ENCODE measurements around the gene DSTYK.

DSTYK gene

GRCh38 chr1:205247130-205247921 is 35.8 kb upstream of the DSTYK start:
- no peak overlapping the region for H2BK5ac ChIP-seq (ENCODE audit: low read depth, low read length, poor library complexity, severe bottlenecking)
- H3K4me3 ChIP-seq (ENCODE audit: insufficient read depth in 1 of 2, low read depth in 1 of 2, low read length in 2 of 2), result no peak overlapping the region
- no peaks in the 10 kb centered on the region for H3K9me3 ChIP-seq (ENCODE audit: control insufficient read depth, low read length)
- peak overlapping the region in 1 of 2 experiments; percentile 31 for H2BK12ac ChIP-seq (ENCODE audit: low read length in 2 of 2)
- H2BK15ac ChIP-seq (ENCODE audit: low read depth, poor library complexity, severe bottlenecking), result peak overlapping the region; percentile 49
- no peak overlapping the region for H3K18ac ChIP-seq (ENCODE audit: low read depth in 1 of 2, low read length in 2 of 2)
- no peaks in the 10 kb centered on the region for H3K27me3 ChIP-seq (ENCODE audit: control insufficient read depth in 1 of 2, insufficient read depth in 1 of 2, low read length in 2 of 2)
- H3K4me1 ChIP-seq (ENCODE audit: control insufficient read depth, insufficient read depth, low read depth, low read length), result peaks cover 11% of the 10 kb centered on the region
- H3K4me2 ChIP-seq (ENCODE audit: low read length, poor library complexity, severe bottlenecking), result no peak overlapping the region
- H3K23ac ChIP-seq (ENCODE audit: low read length in 2 of 2), result no peak overlapping the region
- no peaks in the 10 kb centered on the region for H3K36me3 ChIP-seq (ENCODE audit: control insufficient read depth in 1 of 2, insufficient read depth in 2 of 2, low read depth in 1 of 2, low read length in 2 of 2)
- H2AK5ac ChIP-seq (ENCODE audit: low read length, severe bottlenecking), result no peak overlapping the region
- H2AFZ ChIP-seq (ENCODE audit: low read depth, low read length), result no peak overlapping the region
- peak; percentile 37 for DNase-seq
- H3K4ac ChIP-seq (ENCODE audit: low read depth in 1 of 2, low read length in 2 of 2), result no peak overlapping the region
- H3K9ac ChIP-seq (ENCODE audit: low read length), result no peak overlapping the region
- H3K79me1 ChIP-seq (replicated peaks; ENCODE audit: low read length, poor library complexity, severe bottlenecking), result peaks cover 4% of the 10 kb centered on the region
- no peak overlapping the region for H3K14ac ChIP-seq (ENCODE audit: low read length in 2 of 2)
- peak overlapping the region; percentile 8 for H4K8ac ChIP-seq (ENCODE audit: low read length)
- WGBS, result 74% methylated on average over 9 of the region's 9 CpGs
- peak overlapping the region; percentile 35 for H2BK120ac ChIP-seq (ENCODE audit: low read depth, low read length)
- H3K27ac ChIP-seq (ENCODE audit: low read length, poor library complexity, severe bottlenecking), result no peak overlapping the region
- no peak overlapping the region for H4K91ac ChIP-seq (ENCODE audit: low read length)

DNA sequence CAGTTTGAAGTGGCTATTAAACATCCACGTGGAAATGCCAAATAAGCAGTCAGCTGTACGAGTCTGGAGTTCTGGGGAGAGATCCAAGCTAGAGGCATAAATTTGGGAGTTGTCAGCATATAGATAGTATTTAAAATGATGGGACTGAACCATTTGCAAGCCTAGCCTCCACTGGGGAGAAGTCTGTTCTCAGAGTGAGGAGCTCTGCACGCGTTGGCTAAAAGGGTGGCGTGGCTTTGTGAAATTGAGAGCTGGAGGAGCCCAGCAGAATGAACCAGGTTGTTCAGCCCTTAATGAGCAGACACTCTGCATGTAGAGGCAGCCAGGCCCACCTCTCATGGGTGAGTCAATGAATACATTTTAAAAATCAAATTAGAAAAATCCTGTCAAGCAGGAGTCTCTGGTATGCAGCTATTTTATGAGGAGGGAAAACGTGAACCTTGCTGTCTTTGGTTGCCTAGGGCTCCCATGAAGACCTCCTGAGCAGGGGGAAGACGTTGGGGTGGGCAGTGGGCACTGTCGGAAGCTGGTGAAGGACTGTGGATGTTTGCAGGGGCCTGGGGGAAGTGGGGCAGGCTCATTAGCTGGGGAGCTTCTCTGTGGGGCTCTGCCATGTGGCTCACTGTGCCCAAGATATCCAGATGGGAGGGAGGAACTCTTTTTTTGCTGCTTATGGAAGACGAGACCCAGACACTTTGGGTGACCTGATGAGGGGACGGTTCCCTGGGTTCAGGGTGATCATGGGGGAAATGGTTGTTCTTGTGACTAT is 35.0 kb upstream of the DSTYK start:
- 90% methylated on average over 10 of the region's 10 CpGs for WGBS
- Histone ChIP-seq H2BK5ac (ENCODE audit: low read depth, low read length, poor library complexity, severe bottlenecking) (no peak overlapping the region), H3K14ac (ENCODE audit: low read length in 2 of 2) (no peak overlapping the region), H2BK12ac (ENCODE audit: low read length in 2 of 2) (no peak overlapping the region), H3K9me3 (ENCODE audit: control insufficient read depth, low read length) (no peaks in the 10 kb centered on the region), H3K27me3 (ENCODE audit: control insufficient read depth in 1 of 2, insufficient read depth in 1 of 2, low read length in 2 of 2) (no peaks in the 10 kb centered on the region), H3K23ac (ENCODE audit: low read length in 2 of 2) (no peak overlapping the region), H4K91ac (ENCODE audit: low read length) (no peak overlapping the region), H3K27ac (ENCODE audit: low read length, poor library complexity, severe bottlenecking) (no peak overlapping the region), H3K18ac (ENCODE audit: low read depth in 1 of 2, low read length in 2 of 2) (no peak overlapping the region), H2AK5ac (ENCODE audit: low read length, severe bottlenecking) (no peak overlapping the region), H2BK15ac (ENCODE audit: low read depth, poor library complexity, severe bottlenecking) (no peak overlapping the region), H3K79me1 (replicated peaks; ENCODE audit: low read length, poor library complexity, severe bottlenecking) (peaks cover 4% of the 10 kb centered on the region), H3K36me3 (ENCODE audit: control insufficient read depth in 1 of 2, insufficient read depth in 2 of 2, low read depth in 1 of 2, low read length in 2 of 2) (peaks cover 0 to 5% of the 10 kb centered on the region in 2 experiments), H2BK120ac (ENCODE audit: low read depth, low read length) (no peak overlapping the region), H3K4me3 (ENCODE audit: insufficient read depth in 1 of 2, low read depth in 1 of 2, low read length in 2 of 2) (no peak overlapping the region), H4K8ac (ENCODE audit: low read length) (no peak overlapping the region), H3K4me1 (ENCODE audit: control insufficient read depth, insufficient read depth, low read depth, low read length) (peaks cover 11% of the 10 kb centered on the region), H3K4ac (ENCODE audit: low read depth in 1 of 2, low read length in 2 of 2) (no peak overlapping the region), H2AFZ (ENCODE audit: low read depth, low read length) (no peak overlapping the region), H3K9ac (ENCODE audit: low read length) (no peak overlapping the region), H3K4me2 (ENCODE audit: low read length, poor library complexity, severe bottlenecking) (no peak overlapping the region)
- DNase-seq, result no peak

GRCh38 chr1:205245096-205245495 is 33.6 kb upstream of the DSTYK start:
- no peak for DNase-seq
- no peak overlapping the region for H3K4ac ChIP-seq (ENCODE audit: low read depth in 1 of 2, low read length in 2 of 2)
- H2AK5ac ChIP-seq (ENCODE audit: low read length, severe bottlenecking), result no peak overlapping the region
- no peak overlapping the region for H4K8ac ChIP-seq (ENCODE audit: low read length)
- H3K4me3 ChIP-seq (ENCODE audit: insufficient read depth in 1 of 2, low read depth in 1 of 2, low read length in 2 of 2), result no peak overlapping the region
- no peak overlapping the region for H4K91ac ChIP-seq (ENCODE audit: low read length)
- H3K27me3 ChIP-seq (ENCODE audit: control insufficient read depth in 1 of 2, insufficient read depth in 1 of 2, low read length in 2 of 2), result no peaks in the 10 kb centered on the region
- peaks cover 14% of the 10 kb centered on the region for H3K4me1 ChIP-seq (ENCODE audit: control insufficient read depth, insufficient read depth, low read depth, low read length)
- peak overlapping the region in 1 of 2 experiments; percentile 25 for H2BK12ac ChIP-seq (ENCODE audit: low read length in 2 of 2)
- H3K14ac ChIP-seq (ENCODE audit: low read length in 2 of 2), result peak overlapping the region in 1 of 2 experiments; percentile 18
- peaks cover 0 to 7% of the 10 kb centered on the region in 2 experiments for H3K36me3 ChIP-seq (ENCODE audit: control insufficient read depth in 1 of 2, insufficient read depth in 2 of 2, low read depth in 1 of 2, low read length in 2 of 2)
- H3K9ac ChIP-seq (ENCODE audit: low read length), result no peak overlapping the region
- no peak overlapping the region for H3K4me2 ChIP-seq (ENCODE audit: low read length, poor library complexity, severe bottlenecking)
- H2BK120ac ChIP-seq (ENCODE audit: low read depth, low read length), result no peak overlapping the region
- WGBS, result 87% methylated on average over 7 of the region's 7 CpGs
- no peak overlapping the region for H3K23ac ChIP-seq (ENCODE audit: low read length in 2 of 2)
- H2BK15ac ChIP-seq (ENCODE audit: low read depth, poor library complexity, severe bottlenecking), result no peak overlapping the region
- no peak overlapping the region for H2AFZ ChIP-seq (ENCODE audit: low read depth, low read length)
- no peak overlapping the region for H2BK5ac ChIP-seq (ENCODE audit: low read depth, low read length, poor library complexity, severe bottlenecking)
- H3K9me3 ChIP-seq (ENCODE audit: control insufficient read depth, low read length), result no peaks in the 10 kb centered on the region
- H3K18ac ChIP-seq (ENCODE audit: low read depth in 1 of 2, low read length in 2 of 2), result no peak overlapping the region
- peaks cover 6% of the 10 kb centered on the region for H3K79me1 ChIP-seq (replicated peaks; ENCODE audit: low read length, poor library complexity, severe bottlenecking)
- H3K27ac ChIP-seq (ENCODE audit: low read length, poor library complexity, severe bottlenecking), result no peak overlapping the region

DNA sequence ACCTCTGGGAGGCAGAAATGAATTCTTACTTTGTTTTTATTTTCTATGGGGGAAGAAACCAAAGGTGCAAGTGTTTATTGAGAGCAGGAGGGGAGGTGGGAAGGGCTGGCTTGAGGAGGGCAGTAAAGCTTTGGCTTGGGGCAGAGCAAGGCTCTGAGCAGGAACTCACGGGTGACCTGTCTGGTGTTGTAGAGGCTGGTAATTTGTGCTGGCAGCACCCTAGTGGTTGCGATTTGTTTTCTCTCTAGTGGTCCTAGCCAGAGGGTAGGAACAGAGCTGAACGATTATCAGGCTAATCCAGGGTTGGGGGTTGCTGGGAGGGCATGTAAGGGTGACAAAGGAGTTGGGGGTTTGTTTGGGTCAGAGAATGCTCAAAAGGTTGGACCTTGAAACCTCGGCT is 32.9 kb upstream of the DSTYK start:
- H3K23ac ChIP-seq (ENCODE audit: low read length in 2 of 2), result no peak overlapping the region
- no peak overlapping the region for H3K9ac ChIP-seq (ENCODE audit: low read length)
- no peak for DNase-seq
- H2BK12ac ChIP-seq (ENCODE audit: low read length in 2 of 2), result no peak overlapping the region
- peaks cover 0 to 7% of the 10 kb centered on the region in 2 experiments for H3K36me3 ChIP-seq (ENCODE audit: control insufficient read depth in 1 of 2, insufficient read depth in 2 of 2, low read depth in 1 of 2, low read length in 2 of 2)
- no peak overlapping the region for H4K91ac ChIP-seq (ENCODE audit: low read length)
- WGBS, result 78% methylated on average over 4 of the region's 4 CpGs
- no peak overlapping the region for H3K4me2 ChIP-seq (ENCODE audit: low read length, poor library complexity, severe bottlenecking)
- H3K79me1 ChIP-seq (replicated peaks; ENCODE audit: low read length, poor library complexity, severe bottlenecking), result peaks cover 6% of the 10 kb centered on the region
- H3K27me3 ChIP-seq (ENCODE audit: control insufficient read depth in 1 of 2, insufficient read depth in 1 of 2, low read length in 2 of 2), result no peaks in the 10 kb centered on the region
- no peak overlapping the region for H2AFZ ChIP-seq (ENCODE audit: low read depth, low read length)
- H3K4me1 ChIP-seq (ENCODE audit: control insufficient read depth, insufficient read depth, low read depth, low read length), result peaks cover 12% of the 10 kb centered on the region
- no peak overlapping the region for H3K4me3 ChIP-seq (ENCODE audit: insufficient read depth in 1 of 2, low read depth in 1 of 2, low read length in 2 of 2)
- H2BK120ac ChIP-seq (ENCODE audit: low read depth, low read length), result no peak overlapping the region
- H3K27ac ChIP-seq (ENCODE audit: low read length, poor library complexity, severe bottlenecking), result no peak overlapping the region
- no peak overlapping the region for H2AK5ac ChIP-seq (ENCODE audit: low read length, severe bottlenecking)
- H3K14ac ChIP-seq (ENCODE audit: low read length in 2 of 2), result no peak overlapping the region
- no peak overlapping the region for H3K4ac ChIP-seq (ENCODE audit: low read depth in 1 of 2, low read length in 2 of 2)
- no peak overlapping the region for H3K18ac ChIP-seq (ENCODE audit: low read depth in 1 of 2, low read length in 2 of 2)
- no peaks in the 10 kb centered on the region for H3K9me3 ChIP-seq (ENCODE audit: control insufficient read depth, low read length)
- no peak overlapping the region for H2BK15ac ChIP-seq (ENCODE audit: low read depth, poor library complexity, severe bottlenecking)
- no peak overlapping the region for H4K8ac ChIP-seq (ENCODE audit: low read length)
- no peak overlapping the region for H2BK5ac ChIP-seq (ENCODE audit: low read depth, low read length, poor library complexity, severe bottlenecking)

All from mesenchymal stem cell (in vitro differentiated cells and primary cell).